Activated gamma-delta T cell treated with anti-CD3 and anti-CD28 coated beads, Interleukin-2, amount 50 U/mL, for 16 hours (primary cell): ENCODE data around the gene LRRC34.
A peak's percentile ranks its signal among the peaks of the same experiment; 100 is the strongest.

ENCODE experiments used
- DNase-seq: peaks from one replicate; pipeline ENCODE4 v3.0.0-alpha.2; 2020; ENCODE audit warnings: low read depth

Gene LRRC34

DNA sequence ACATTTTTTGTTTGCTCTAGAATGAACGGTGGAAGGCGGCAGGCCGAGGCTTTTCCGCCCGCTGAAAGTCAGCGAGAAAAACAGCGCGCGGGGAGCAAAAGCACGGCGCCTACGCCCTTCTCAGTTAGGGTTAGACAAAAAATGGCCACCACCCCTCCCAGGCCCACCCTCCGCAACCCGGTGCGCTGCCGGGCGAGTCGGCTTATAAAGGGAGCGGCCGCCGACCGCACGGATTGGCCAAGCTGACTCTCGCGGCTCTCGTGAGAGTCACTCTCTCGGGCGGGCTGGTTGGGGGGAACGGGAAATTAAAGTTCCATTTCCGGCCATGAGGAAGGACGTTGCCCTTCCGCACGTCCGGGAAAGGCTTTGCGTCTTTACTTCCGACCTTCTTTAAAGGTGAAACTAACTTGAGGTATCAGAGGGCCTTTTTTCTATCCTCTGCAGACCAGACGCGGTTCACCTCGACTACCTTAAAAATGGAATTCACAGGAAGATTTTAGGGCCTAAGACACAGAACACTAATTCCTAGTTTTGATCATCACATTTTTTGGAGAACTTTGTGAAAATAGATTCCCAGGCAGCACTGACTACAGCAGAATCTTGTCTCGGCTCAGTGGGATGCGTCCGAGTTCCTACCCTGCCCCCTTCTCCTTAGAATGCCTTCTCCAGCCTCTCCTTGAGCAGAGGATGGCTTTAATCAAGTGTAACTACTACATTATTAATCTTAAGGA is 47.7 kb downstream of the LRRC34 start, which contains the start of gene TERC:
Gene TERC (minus strand): TSS at position 179 of the 731 bp plus-strand sequence.
- peak; percentile 89 for DNase-seq

DNA sequence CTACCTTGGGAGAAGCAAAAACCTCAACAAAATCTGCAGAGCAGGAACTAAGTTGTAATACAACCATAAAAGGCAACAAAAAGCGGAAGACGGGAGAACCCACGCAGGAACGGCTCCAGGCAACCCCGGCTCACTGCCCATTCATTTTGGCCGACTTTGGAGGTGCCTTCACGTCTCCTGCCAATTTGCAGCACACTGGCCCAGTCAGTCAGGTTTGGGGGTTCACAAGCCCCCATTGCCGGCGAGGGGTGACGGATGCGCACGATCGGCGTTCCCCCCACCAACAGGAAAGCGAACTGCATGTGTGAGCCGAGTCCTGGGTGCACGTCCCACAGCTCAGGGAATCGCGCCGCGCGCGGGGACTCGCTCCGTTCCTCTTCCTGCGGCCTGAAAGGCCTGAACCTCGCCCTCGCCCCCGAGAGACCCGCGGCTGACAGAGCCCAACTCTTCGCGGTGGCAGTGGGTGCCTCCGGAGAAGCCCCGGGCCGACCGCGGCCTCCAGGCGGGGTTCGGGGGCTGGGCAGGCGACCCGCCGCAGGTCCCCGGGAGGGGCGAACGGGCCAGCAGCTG is 48.3 kb downstream of the LRRC34 start:
- DNase-seq: peak; percentile 38

DNA sequence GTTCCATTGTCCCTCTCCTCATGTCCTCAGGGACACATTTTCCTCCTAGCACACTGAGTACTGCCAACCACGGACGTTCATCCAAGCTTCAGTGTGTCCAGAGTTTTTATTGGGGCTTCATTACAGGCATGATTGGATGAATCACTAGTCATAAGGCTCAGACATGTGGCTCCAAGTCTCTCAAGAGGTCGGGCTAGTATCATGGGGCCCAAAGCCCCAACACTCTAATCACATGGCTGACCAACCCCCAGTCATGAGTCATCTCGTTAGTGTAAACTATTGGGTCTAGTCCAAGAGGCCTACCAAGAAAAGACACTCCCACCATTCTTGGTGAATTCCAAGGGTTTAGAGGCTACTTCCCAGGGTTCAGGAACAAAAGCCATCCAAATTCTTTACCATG is 52.2 kb downstream of the LRRC34 start:
- no peak for DNase-seq

DNA sequence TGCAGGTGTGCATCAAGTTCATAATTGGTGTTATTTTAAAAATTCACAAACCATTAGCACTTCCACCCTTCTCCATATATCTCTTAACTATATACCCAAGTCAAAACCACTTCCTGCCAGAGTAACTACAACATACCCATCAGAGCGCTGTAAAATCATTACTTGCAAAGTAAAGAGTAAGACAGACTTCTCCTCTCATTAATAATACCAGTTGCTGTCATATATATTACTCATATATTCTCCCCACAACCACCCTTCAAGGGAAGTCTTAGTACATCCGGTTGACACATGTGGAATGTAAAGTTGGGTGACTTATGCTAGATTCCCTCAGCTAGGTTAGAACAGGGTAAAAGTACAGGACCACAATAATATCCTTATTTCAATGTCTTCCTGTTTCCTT is 53.4 kb downstream of the LRRC34 start:
- no peak for DNase-seq

DNA sequence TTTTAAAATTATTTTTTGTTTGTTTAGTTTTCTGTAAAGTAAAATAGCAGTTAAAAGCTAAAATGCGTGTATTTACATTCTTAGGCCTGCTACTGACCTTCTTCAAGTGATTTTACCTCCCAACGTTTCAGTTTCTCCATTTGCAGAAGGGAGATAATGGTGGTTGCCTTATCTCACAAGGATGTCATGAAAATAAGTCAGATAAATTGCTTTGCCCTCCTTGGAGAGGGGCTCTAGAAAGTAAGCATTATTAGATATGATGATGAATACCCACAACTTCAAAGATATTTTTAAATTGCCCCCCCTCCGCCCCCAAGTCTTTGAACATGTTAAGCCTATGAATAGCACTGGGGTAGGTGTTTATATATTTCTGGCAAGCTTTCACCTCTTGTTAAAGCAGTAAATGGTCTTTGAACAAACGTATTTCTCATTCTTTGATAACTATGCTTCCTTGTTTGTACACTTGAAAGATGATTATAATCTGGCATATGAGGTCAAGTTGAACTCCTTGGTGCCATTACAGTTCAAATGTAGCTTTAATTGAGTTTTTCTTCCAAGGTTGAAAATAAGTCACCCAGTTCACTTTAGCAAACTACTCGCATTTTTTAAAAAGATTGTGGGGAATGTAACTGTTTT is 54.2 kb downstream of the LRRC34 start:
- DNase-seq: no peak

DNA sequence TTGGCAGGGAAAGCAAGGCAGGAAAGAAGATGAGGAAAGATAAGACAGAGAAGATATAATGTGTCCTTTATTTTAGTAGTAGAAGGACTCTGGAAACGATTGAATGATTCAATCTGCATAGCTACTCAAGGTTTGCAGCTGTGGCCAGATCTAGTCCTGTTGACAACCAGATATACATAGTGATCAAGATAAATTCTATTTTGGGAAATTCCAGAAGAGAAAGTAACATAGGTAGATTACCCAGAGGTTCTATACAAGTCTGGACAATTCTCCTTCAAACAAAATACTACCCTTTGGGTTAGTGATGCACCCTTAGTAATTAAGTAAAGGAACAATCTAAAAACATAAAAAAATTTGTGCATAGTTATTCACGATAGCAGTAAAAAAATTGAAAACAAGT is 57.2 kb downstream of the LRRC34 start:
- no peak for DNase-seq

DNA sequence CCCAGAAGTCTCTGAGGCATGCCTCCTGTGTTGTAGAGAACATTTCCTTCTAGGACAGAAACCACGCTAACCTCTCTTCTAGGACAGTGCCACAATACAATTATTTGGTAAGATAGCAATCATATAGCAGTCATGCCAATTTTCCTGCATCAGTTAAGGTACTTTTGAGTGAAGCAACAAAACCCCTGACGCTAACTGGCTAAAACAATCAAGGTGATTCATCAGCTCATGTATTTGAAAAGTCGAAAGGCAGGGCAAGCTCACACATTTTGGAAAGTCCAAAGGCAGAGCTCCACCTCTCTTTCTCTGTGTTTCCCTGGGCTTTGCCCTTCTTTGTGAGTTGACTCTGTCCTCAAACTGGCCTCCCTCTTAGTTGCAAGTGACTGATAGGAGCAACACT is 58.0 kb downstream of the LRRC34 start:
- DNase-seq: no peak

DNA sequence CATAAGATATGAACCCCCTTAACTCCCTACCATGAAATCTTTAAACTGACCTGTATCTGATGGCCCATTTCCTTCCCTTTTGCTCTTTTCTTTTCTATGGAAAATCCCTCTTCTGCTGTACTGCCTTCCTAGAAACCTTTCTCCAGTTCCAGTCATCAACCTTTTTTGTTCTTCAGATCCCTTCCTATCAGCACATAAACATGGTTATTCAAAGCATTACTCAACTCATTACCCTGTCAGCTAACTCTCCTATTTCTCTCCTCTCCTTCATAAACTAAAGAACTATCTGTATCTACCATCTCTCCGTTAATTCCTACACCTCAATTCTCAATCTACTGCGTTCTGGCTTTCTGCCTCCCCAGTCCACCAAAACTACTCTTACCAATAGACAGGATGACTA is 60.8 kb downstream of the LRRC34 start:
- DNase-seq: no peak

DNA sequence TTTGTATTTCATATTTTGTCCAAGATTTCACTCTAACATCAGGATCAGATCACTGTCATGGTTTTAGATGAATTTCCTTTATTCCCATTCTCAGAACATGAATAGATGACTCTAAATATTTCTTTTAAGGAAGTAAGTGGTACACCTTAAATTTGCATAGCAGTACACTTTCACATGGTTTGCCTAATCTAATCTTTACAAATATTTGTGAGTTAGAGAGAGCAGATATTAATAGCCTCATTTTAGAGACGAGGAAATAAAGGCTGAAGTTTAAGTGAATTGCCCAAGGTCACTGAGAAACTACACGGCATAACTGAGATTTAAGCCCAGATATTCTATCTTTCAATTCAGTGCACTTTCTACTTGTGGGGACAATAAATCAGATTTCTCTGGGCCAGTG is 62.0 kb downstream of the LRRC34 start:
- no peak for DNase-seq

DNA sequence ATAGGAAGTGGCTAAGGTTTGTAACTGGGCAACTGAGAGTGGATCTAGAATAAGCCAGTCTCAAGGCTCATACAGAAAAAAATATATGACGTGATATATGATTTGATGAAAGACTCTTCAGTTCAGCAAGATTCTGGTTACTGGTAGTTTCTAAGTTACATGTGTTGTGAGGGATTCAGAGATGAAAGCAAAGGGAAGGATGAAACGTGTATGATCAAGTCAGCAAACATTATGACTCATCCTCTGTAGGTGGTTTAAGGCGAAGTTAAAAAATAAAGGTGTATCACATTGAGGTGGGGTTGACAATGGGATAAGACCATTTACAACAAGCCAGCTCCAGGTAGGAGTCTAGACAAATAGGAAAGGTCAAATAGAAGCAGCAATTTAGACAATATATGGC is 64.0 kb downstream of the LRRC34 start:
- DNase-seq: no peak

DNA sequence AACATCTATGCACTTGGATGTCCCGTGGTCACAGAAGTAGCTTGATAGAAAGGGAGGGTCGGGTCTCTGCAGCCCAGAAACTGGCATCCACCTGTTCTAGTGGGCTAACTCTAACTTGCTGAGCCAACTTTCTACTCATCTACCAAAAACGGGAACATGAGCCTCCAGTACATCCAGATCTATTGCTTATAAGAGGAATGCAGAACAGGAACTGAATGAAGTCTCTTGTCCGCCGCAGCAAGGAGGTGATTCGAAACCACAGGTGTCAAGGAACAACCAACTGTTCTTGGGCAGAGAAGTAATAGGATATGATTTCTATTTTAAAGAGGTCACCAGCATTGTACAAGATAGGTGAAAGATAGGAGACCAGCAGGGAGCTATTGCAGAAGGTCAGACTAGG is 65.8 kb downstream of the LRRC34 start:
- DNase-seq: no peak

DNA sequence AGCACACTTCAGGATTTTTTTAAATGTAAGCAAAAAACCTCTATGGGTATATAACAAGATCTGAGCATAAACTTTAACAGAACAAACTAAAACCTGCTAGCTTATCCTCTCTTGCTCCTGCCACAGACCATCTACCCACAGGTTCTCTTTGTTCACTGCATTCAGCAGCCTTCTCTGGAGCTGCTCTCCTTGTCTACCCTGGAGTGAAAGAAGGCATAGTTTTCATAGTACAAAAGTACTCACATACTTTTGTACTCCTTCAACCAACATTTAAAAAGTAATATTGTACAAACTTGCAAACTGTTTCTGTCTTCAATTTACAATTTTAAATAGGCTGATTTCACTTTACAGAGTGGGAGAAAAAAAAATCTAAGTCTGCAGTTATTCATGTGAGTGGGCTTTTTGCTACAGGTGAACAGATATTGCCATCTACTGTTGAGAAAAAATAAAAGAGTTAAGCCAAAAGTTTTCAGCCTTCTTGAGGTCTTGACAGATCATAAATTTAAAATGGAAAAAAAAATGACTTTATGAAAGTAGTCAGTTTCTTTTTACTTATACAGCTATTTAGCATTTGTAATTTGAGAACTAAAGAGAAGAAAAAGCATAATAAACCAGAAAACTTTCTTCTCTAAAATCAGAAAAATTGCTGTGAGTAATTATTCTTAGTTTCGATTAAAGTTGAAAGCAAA is 68.2 kb downstream of the LRRC34 start:
- DNase-seq: no peak
